ENCODE results near the gene MICAL3.

Gene MICAL3

GRCh38 chr22:17954200-17954859, 70.0 kb downstream of the MICAL3 start:
- H3K36me3 Mint-ChIP-seq (ENCODE audit: low read depth), result no peaks in the 10 kb centered on the region
- no peaks in the 10 kb centered on the region for H3K27me3 Mint-ChIP-seq
- H3K4me1 Mint-ChIP-seq (ENCODE audit: low read depth), result no peaks in the 10 kb centered on the region
- no peak overlapping the region for H3K4me3 Mint-ChIP-seq
- no peaks in the 10 kb centered on the region for H3K9me3 Mint-ChIP-seq
- DNase-seq, result no peak
- no peak overlapping the region for H3K27ac Mint-ChIP-seq

GRCh38 chr22:17953147-17953546, 71.2 kb downstream of the MICAL3 start:
- no peaks in the 10 kb centered on the region for H3K9me3 Mint-ChIP-seq
- H3K27me3 Mint-ChIP-seq, result no peaks in the 10 kb centered on the region
- H3K4me3 Mint-ChIP-seq, result no peak overlapping the region
- no peaks in the 10 kb centered on the region for H3K36me3 Mint-ChIP-seq (ENCODE audit: low read depth)
- H3K4me1 Mint-ChIP-seq (ENCODE audit: low read depth), result no peaks in the 10 kb centered on the region
- DNase-seq, result no peak
- no peak overlapping the region for H3K27ac Mint-ChIP-seq

GRCh38 chr22:17952273-17952801, 72.0 kb downstream of the MICAL3 start:
- DNase-seq, result no peak
- Mint-ChIP-seq H3K4me1 (ENCODE audit: low read depth) (no peaks in the 10 kb centered on the region), H3K36me3 (ENCODE audit: low read depth) (no peaks in the 10 kb centered on the region), H3K4me3 (no peak overlapping the region), H3K27ac (no peak overlapping the region), H3K9me3 (no peaks in the 10 kb centered on the region), H3K27me3 (no peaks in the 10 kb centered on the region)

- H3K27ac Mint-ChIP-seq, result no peak overlapping the region
- H3K36me3 Mint-ChIP-seq (ENCODE audit: low read depth), result no peaks in the 10 kb centered on the region
- H3K4me1 Mint-ChIP-seq (ENCODE audit: low read depth), result no peaks in the 10 kb centered on the region
- no peaks in the 10 kb centered on the region for H3K27me3 Mint-ChIP-seq
- no peak overlapping the region for H3K4me3 Mint-ChIP-seq
- DNase-seq, result no peak
- no peaks in the 10 kb centered on the region for H3K9me3 Mint-ChIP-seq
Observed at GRCh38 chr22:17951315-17951714, 73.0 kb downstream of the MICAL3 start.

GRCh38 chr22:17950651-17951214, 73.6 kb downstream of the MICAL3 start:
- no peak for DNase-seq
- no peak overlapping the region for H3K4me3 Mint-ChIP-seq
- no peaks in the 10 kb centered on the region for H3K36me3 Mint-ChIP-seq (ENCODE audit: low read depth)
- no peak overlapping the region for H3K27ac Mint-ChIP-seq
- H3K27me3 Mint-ChIP-seq, result no peaks in the 10 kb centered on the region
- peaks cover 3% of the 10 kb centered on the region for H3K4me1 Mint-ChIP-seq (ENCODE audit: low read depth)
- no peaks in the 10 kb centered on the region for H3K9me3 Mint-ChIP-seq

- Mint-ChIP-seq H3K4me3 (no peak overlapping the region), H3K27me3 (no peaks in the 10 kb centered on the region), H3K36me3 (ENCODE audit: low read depth) (no peaks in the 10 kb centered on the region), H3K4me1 (ENCODE audit: low read depth) (peaks cover 3% of the 10 kb centered on the region), H3K9me3 (no peaks in the 10 kb centered on the region), H3K27ac (no peak overlapping the region)
- no peak for DNase-seq
Observed at GRCh38 chr22:17949642-17950473, 74.5 kb downstream of the MICAL3 start.

- Mint-ChIP-seq H3K4me1 (ENCODE audit: low read depth) (peaks cover 3% of the 10 kb centered on the region), H3K36me3 (ENCODE audit: low read depth) (no peaks in the 10 kb centered on the region), H3K27ac (no peak overlapping the region), H3K9me3 (no peaks in the 10 kb centered on the region), H3K4me3 (no peak overlapping the region), H3K27me3 (no peaks in the 10 kb centered on the region)
- no peak for DNase-seq
Observed at GRCh38 chr22:17948101-17948500, 76.3 kb downstream of the MICAL3 start.

- no peak overlapping the region for H3K27ac Mint-ChIP-seq
- no peaks in the 10 kb centered on the region for H3K27me3 Mint-ChIP-seq
- H3K4me1 Mint-ChIP-seq (ENCODE audit: low read depth), result peaks cover 6% of the 10 kb centered on the region
- H3K9me3 Mint-ChIP-seq, result no peaks in the 10 kb centered on the region
- DNase-seq, result no peak
- no peak overlapping the region for H3K4me3 Mint-ChIP-seq
- no peaks in the 10 kb centered on the region for H3K36me3 Mint-ChIP-seq (ENCODE audit: low read depth)
Observed at GRCh38 chr22:17946662-17947367, 77.5 kb downstream of the MICAL3 start.

GRCh38 chr22:17945888-17946648, 78.3 kb downstream of the MICAL3 start:
- H3K4me3 Mint-ChIP-seq, result no peak overlapping the region
- H3K36me3 Mint-ChIP-seq (ENCODE audit: low read depth), result no peaks in the 10 kb centered on the region
- DNase-seq, result no peak
- peaks cover 6% of the 10 kb centered on the region for H3K4me1 Mint-ChIP-seq (ENCODE audit: low read depth)
- H3K27me3 Mint-ChIP-seq, result no peaks in the 10 kb centered on the region
- H3K27ac Mint-ChIP-seq, result no peak overlapping the region
- H3K9me3 Mint-ChIP-seq, result no peaks in the 10 kb centered on the region

GRCh38 chr22:17945156-17945887, 79.0 kb downstream of the MICAL3 start:
- H3K4me1 Mint-ChIP-seq (ENCODE audit: low read depth), result peaks cover 7% of the 10 kb centered on the region
- no peak for DNase-seq
- H3K9me3 Mint-ChIP-seq, result no peaks in the 10 kb centered on the region
- H3K27me3 Mint-ChIP-seq, result no peaks in the 10 kb centered on the region
- H3K36me3 Mint-ChIP-seq (ENCODE audit: low read depth), result no peaks in the 10 kb centered on the region
- no peak overlapping the region for H3K4me3 Mint-ChIP-seq
- H3K27ac Mint-ChIP-seq, result no peak overlapping the region

- Mint-ChIP-seq H3K9me3 (no peaks in the 10 kb centered on the region), H3K4me1 (ENCODE audit: low read depth) (peaks cover 10% of the 10 kb centered on the region), H3K27me3 (no peaks in the 10 kb centered on the region), H3K4me3 (no peak overlapping the region), H3K36me3 (ENCODE audit: low read depth) (no peaks in the 10 kb centered on the region), H3K27ac (no peak overlapping the region)
- no peak for DNase-seq
Observed at GRCh38 chr22:17944256-17944655, 80.1 kb downstream of the MICAL3 start.

- Mint-ChIP-seq H3K36me3 (ENCODE audit: low read depth) (no peaks in the 10 kb centered on the region), H3K27ac (no peak overlapping the region), H3K9me3 (no peaks in the 10 kb centered on the region), H3K27me3 (no peaks in the 10 kb centered on the region), H3K4me1 (ENCODE audit: low read depth) (peaks cover 10% of the 10 kb centered on the region), H3K4me3 (no peak overlapping the region)
- no peak for DNase-seq
Observed at GRCh38 chr22:17943533-17944249, 80.7 kb downstream of the MICAL3 start.

- Mint-ChIP-seq H3K4me3 (no peak overlapping the region), H3K36me3 (ENCODE audit: low read depth) (no peaks in the 10 kb centered on the region), H3K27ac (no peak overlapping the region), H3K27me3 (no peaks in the 10 kb centered on the region), H3K9me3 (no peaks in the 10 kb centered on the region), H3K4me1 (ENCODE audit: low read depth) (peaks cover 10% of the 10 kb centered on the region)
- DNase-seq, result no peak
Observed at GRCh38 chr22:17942721-17943120, 81.6 kb downstream of the MICAL3 start.
